NB4 (cell line): Measurements from ENCODE around the gene HYDIN.
"Not testable (repeated sequence)": the region's sequence is repeated elsewhere in the genome, so short reads cannot be mapped to it uniquely, and the experiment has no call there.

ENCODE experiments used
- DNase-seq: peaks from one replicate; pipeline ENCODE4 v3.0.0; 2010; ENCODE audit warnings: low read depth
- H3K4me3 ChIP-seq: one replicate; pipeline ENCODE4 v1.5.1; 2011; ENCODE audit warnings: mild to moderate bottlenecking, low read depth, low read length, moderate library complexity
- CTCF ChIP-seq: IDR thresholded peaks from one replicate; pipeline ENCODE4 v1.5.1; 2012; ENCODE audit warnings: low read depth, low read length
- MAX ChIP-seq: IDR thresholded peaks from 2 replicates; pipeline ENCODE4 v1.6.1; 2011; ENCODE audit warnings: low read depth, low read length
- MYC ChIP-seq: IDR thresholded peaks from 2 replicates; pipeline ENCODE4 v1.6.1; 2011; ENCODE audit warnings: low read depth, low read length
- POLR2A ChIP-seq: IDR thresholded peaks from 2 replicates; pipeline ENCODE4 v1.6.1; 2011; ENCODE audit warnings: mild to moderate bottlenecking; ENCODE audit not compliant: insufficient read length; ENCODE audit errors: extremely low read depth

HYDIN gene

GRCh38 chr16:71172481-71173207 lies 57.9 kb downstream of the HYDIN start:
- no peak for DNase-seq
- TF ChIP-seq MAX, result no peak
- no peak for TF ChIP-seq MYC
- no peak for TF ChIP-seq POLR2A
- TF ChIP-seq CTCF, result no peak
- H3K4me3 ChIP-seq, result no peak overlapping the region

GRCh38 chr16:71161007-71161406 lies 69.5 kb downstream of the HYDIN start:
- not testable (repeated sequence) for DNase-seq

GRCh38 chr16:71157278-71157677 lies 73.2 kb downstream of the HYDIN start:
- not testable (repeated sequence) for H3K4me3 ChIP-seq, DNase-seq

More at GRCh38 chr16:71161007-71161406, 69.5 kb downstream of the HYDIN start:
- not testable (repeated sequence) for H3K4me3 ChIP-seq

- not testable (repeated sequence) for H3K4me3 ChIP-seq
These were observed 77.2 kb downstream of the HYDIN start for GRCh38 chr16:71153329-71153728.

GRCh38 chr16:71151654-71152053 lies 78.9 kb downstream of the HYDIN start:
- H3K4me3 ChIP-seq, DNase-seq: not testable (repeated sequence)

More at GRCh38 chr16:71153329-71153728, 77.2 kb downstream of the HYDIN start:
- DNase-seq, result not testable (repeated sequence)

- DNase-seq, H3K4me3 ChIP-seq: not testable (repeated sequence)
These were observed 87.3 kb downstream of the HYDIN start for GRCh38 chr16:71143246-71143645.

GRCh38 chr16:71110565-71110964 lies 120.0 kb downstream of the HYDIN start:
- not testable (repeated sequence) for H3K4me3 ChIP-seq, DNase-seq

- not testable (repeated sequence) for DNase-seq, H3K4me3 ChIP-seq
These were observed 120.8 kb downstream of the HYDIN start for GRCh38 chr16:71109656-71110208.

GRCh38 chr16:71105881-71106280 lies 124.6 kb downstream of the HYDIN start:
- not testable (repeated sequence) for DNase-seq, H3K4me3 ChIP-seq

GRCh38 chr16:71083573-71083972 lies 146.9 kb downstream of the HYDIN start:
- not testable (repeated sequence) for H3K4me3 ChIP-seq, DNase-seq

GRCh38 chr16:71080777-71081176 lies 149.7 kb downstream of the HYDIN start:
- not testable (repeated sequence) for DNase-seq, H3K4me3 ChIP-seq

GRCh38 chr16:71080262-71080661 lies 150.3 kb downstream of the HYDIN start:
- not testable (repeated sequence) for DNase-seq

GRCh38 chr16:71070651-71071050 lies 159.9 kb downstream of the HYDIN start:
- DNase-seq, H3K4me3 ChIP-seq: not testable (repeated sequence)

More at GRCh38 chr16:71080262-71080661, 150.3 kb downstream of the HYDIN start:
- H3K4me3 ChIP-seq, result not testable (repeated sequence)

- H3K4me3 ChIP-seq, DNase-seq: not testable (repeated sequence)
These were observed 160.7 kb downstream of the HYDIN start for GRCh38 chr16:71069842-71070241.

GRCh38 chr16:71053897-71054609 lies 176.5 kb downstream of the HYDIN start:
- not testable (repeated sequence) for DNase-seq, H3K4me3 ChIP-seq

- not testable (repeated sequence) for H3K4me3 ChIP-seq, DNase-seq
These were observed 180.2 kb downstream of the HYDIN start for GRCh38 chr16:71050307-71050706.

GRCh38 chr16:71039368-71040111 lies 191.0 kb downstream of the HYDIN start:
- H3K4me3 ChIP-seq, DNase-seq: not testable (repeated sequence)
